ENCODE results near the gene JADE1.

Gene JADE1

DNA sequence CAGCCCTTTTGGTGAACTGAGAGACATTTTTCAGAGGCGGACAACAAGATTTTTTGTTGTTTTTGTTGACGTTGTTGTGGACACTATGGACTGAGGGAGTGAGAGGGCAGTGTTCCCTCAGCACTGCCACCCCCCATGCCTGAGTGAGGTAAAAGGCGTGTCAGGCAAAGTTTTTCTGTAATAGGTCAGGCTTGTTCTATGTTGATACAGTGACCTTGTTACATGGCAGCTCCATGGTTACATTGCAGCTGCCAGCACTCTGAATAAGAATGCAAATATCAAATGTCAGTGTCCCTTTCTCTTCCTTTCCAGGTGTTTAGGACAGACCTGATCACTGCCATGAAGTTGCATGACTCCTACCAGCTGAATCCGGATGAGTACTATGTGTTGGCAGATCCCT lies 36.6 kb downstream of the JADE1 start:
- no peak for DNase-seq (ENCODE audit: low spot score)

DNA sequence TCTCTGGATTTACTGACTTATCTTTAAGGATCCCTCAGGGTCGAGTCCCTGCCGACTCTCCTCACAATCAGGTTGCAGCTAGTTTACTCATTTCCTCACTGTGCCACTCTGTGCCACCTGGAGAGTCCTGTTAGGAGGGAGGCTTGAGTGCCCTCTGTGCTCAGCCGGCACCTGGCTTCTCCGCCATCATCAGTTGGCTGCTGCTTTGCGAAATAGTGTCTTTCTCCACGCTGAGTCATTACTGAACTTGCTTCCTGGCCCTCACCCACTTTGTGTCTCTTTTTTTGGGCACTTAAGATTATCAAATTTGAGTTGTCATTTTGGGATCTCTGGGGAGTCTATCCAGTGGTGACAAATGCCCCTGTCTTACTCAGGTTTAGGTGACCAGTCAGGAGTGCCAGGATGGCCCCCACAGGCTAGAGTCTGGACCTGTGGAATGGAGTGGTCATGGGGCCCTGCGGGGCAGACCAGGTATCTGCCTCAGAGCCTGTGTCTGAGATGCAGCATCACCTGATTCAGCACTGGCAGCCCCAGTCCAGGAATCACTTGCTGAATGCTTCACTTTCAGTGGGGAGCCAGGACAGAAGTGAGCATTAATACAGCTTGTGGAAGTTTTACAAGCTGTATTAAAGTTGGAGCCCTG lies 37.7 kb downstream of the JADE1 start:
- no peak for DNase-seq (ENCODE audit: low spot score)

DNA sequence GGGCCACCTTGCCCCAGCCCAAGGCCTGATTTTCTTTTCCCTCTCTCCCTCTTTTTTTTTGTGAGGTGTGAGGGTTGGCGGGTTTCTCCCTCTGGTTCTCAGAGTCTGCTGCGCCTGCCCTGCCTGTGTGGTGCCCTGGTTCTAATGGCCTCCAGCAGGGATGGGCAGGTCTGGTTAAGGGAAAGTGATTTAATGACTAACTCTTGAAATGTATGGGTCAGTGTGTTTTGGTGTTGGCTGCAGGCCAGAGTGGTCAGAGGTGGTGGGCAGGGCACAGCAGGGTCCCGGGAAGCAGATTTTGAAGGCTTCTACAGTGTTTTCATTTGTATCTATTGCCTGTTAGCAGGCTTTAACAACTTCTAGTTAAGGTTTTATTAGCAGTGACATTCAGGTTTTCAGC lies 39.0 kb downstream of the JADE1 start:
- no peak for DNase-seq (ENCODE audit: low spot score)

DNA sequence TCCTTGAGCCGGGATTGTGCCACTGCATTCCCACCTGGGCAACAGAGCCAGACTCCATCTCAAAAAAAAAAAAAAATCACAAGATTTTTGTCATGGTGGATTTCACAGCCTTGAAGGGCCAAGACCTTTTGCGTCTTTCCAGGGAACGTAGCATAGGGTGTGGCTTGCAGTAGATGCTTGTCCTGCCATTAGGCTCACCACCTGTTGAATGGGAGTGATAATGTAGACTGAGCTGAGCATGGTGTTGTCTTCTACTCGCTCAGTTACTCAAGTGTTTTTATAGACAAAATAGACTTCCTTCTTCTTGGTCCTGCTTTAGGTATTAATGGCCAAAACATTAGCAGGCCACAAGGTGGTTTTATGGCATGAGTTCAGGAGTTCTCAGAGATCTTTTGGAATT lies 40.8 kb downstream of the JADE1 start:
- DNase-seq (ENCODE audit: low spot score) = no peak

DNA sequence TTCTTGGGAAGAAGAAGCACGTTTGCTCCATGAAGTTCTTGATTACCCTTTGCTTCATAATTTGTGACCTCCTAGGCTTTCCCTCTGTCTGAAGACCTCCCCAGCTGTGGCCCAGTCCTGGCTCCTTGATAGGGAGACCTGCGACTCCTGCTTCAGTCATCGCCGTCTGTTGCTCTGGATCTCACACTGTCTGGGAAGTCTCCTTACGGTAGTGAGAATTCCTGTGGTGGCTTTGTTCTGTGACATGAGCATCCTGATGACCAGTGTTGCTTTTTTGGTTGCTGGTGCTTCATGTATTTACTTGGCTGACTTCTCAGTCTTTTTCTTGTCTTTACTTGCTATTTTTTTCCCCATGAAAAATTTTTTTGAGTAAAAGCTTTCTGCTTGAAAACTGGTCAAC lies 44.2 kb downstream of the JADE1 start:
- DNase-seq (ENCODE audit: low spot score) = no peak

DNA sequence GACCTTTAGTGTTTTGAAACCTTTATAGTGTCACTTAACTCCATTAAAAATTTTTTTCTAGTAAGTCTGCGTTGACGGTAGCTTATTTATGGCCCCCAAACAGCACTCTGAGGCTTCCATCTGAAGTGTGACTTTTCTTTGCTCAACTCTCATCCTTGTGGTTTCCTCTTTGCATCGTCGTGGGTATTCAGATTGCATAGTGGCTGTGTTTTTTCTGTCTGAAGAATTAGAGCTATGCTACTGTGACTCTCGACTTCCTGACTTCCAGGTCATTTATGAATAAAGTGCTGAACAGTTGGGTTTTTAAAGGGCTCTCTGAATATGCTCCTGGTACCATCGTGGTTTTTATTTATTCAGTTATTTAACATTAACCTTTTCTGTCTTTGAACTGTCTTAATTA lies 44.9 kb downstream of the JADE1 start:
- no peak for DNase-seq (ENCODE audit: low spot score)

DNA sequence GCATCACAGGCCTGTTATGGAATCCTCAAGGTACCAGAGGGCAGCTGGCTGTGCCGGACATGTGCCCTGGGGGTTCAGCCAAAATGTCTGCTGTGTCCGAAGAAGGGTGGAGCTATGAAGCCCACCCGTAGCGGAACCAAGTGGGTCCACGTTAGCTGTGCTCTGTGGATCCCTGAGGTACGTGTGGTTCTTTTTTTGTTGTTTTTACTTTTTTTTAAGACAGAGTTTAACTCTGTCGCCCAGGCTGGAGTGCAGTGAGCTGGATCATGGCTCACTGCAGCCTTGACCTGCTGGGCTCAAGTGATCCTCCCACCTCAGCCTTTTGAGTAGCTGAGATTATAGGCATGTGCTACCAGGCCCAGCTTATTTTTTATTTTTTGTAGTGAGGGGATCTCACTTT lies 46.1 kb downstream of the JADE1 start:
- DNase-seq (ENCODE audit: low spot score) = no peak

DNA sequence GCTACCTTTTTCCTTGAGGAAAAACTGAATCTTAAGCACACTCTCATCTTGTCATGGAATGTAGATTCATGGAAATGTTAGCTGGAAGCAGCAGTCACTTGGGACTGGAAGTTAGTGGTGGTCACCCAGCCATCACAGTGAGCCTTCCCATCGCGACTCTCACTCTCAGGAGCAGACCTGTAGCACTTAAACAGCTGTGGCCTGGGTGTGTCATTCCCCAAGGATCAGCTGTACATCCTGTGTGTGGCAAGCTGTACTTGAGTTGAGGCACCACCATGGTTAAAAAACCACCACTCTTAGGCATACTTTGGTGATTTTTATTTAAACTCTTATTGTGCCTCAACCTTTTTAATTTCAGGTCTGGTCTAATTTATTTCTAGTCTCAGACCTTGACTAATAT lies 46.7 kb downstream of the JADE1 start:
- DNase-seq (ENCODE audit: low spot score) = no peak

DNA sequence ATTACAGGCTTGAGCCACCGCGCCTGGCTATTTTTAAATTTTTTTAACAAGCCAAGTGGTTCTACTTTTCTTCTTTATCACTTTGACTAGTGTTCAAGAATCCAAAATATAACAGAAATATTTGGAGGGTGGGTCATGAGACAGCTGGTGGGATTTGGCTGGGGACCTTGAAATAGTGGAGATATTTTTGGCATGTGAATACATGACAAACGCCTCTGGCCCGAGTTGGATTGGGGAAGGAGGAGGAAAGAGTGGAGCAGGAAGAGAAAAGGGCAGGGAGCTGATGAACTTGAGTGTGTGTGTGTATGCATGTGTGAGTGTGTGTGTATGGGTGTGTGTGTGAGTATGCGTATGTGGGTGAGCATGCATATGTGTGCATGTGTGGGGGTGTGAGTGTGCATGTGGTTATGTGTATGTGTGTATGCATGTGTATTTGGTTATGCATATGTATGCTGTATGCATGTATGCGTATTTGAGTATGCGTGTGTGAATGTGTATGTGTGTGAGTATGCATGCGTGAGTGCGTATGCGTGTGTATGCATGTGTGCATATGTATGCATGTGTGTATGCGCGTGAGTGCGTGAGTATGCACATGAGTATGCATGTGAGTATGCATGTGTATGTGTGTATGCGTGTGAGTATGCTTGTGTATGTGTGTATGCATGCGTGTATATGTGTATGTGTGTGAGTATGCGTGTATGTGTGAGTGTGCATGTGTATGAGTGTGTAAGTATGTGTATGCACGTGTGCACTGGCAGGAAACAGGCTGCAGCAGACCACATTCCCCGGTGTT lies 49.6 kb downstream of the JADE1 start:
- no peak for DNase-seq (ENCODE audit: low spot score)

DNA sequence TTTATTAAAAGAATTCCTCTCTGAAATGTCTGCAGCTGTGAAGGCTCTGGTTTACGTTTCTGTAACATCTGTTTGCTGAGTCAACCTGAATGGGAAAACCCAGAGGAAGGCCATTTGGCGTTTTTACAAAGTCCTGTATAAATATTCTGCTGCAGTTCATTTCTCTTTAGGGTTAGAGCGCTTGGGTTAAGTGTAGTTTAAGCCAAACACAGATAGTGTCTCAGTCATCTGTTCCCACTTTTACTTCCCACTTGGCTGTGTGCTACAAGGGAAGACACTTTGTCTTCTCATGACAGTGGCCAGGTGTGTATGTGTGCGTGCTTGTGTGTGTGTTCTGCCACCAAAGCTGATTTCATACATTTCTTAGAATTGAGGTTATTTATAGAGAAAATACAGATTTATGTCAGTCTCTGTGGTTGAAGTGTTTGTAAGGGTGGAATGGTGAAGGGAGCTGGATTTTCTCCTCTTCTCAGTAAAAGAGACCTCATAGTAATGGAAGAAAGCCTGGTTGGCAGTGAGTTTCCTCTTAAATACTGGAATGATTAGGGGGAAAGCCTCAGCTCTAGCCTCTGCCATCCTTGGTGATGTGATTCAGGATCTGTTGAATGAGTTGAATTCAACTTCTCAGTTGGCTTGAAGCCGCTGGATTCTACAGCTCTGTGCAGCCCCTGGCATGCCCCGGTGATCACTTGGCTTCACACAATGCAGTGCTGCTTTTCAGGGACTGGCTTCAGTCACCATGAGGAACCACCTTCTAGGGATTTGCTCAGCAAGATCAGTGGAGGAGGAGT lies 50.6 kb downstream of the JADE1 start:
- DNase-seq (ENCODE audit: low spot score) = peak; percentile 7

DNA sequence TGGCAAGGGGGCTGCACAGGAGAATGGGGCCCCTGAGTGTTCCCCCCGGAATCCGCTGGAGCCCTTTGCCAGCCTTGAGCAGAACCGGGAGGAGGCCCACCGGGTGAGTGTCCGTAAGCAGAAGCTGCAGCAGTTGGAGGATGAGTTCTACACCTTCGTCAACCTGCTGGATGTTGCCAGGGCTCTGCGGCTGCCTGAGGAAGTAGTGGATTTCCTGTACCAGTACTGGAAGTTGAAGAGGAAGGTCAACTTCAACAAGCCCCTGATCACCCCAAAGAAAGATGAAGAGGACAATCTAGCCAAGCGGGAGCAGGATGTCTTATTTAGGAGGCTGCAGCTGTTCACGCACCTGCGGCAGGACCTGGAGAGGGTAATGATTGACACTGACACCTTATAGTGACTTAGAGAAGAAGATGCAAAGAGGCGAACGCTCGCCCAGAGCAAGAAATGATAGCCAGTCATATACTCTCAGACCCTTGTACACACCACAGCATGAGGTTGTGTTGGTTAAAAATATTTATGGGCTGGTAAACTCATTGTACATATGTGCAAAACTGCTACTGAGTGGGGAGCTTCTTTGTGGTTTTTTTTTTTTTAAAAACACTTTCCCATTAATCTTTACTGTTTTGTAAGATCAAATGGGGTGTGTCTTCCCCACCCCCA lies 52.5 kb downstream of the JADE1 start:
- DNase-seq (ENCODE audit: low spot score) = no peak

DNA sequence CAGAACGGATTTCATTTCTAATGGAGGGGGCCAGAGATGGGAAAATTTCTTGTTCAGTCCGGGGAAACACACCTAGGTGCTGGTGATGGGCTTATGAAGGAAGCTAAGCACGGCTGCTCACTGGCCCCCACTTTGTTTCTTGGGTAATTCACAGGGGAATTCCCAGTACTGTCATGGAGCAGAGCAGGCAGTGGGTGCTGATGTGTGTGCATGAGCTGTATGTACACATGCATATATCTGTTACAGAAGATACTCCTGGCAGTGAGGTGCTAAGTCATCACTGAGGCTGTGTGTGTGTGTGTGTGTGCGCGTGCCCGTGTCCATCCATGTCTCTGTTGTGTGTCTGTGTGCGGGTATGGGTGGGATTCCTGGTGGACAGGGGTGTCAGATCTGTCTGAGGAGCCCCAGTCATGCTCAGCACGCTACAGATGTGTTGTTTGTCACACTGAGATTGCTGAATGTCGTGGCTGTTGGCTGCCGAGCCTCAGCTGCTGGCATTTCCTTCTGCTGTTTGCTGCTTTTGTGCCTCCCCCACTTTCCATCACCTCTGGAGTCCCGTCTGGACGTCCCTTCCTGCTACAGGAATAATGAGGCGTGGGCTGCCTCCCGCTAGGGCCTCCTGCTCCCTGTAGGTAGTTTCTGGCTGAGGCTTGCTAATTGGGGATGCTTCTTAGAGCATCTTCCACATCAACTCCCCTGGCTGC lies 53.3 kb downstream of the JADE1 start:
- no peak for DNase-seq (ENCODE audit: low spot score)

DNA sequence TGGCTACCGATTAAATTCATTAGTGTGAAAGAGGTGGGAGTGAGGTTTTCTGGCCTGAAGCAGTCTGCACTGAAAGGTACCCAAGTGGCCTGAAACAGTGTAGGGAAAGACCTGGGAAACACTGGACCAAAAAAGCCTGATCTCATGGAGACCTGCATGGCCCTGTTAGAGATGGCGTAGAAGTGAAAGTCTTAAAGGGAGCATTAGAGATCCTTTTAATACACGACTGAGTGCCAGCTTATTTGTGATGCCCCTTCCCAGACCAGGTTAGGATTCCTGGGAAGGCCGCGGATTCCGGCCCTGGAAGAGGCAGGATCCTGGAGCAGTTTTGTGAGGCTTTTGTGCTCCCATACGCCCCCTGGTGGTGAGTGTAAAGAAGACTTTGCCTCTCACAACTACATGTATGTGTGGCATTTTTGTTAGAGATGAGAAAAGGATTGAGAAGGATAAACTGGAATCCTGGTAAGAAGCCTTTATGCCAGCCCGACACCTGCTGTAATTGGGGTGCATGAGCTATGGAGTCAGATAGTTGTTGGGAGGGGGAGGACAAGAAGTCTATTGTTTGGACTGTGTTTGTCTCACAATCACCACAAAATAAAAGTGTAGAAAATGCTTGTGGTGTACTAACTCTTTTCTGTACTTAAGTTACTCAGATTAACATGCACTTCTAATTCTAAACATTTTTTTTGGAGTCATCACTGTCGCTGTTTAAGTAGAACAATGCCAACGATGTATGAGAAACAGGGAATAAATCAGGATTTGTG lies 54.0 kb downstream of the JADE1 start:
- peak; percentile 75 for DNase-seq (ENCODE audit: low spot score)

DNA sequence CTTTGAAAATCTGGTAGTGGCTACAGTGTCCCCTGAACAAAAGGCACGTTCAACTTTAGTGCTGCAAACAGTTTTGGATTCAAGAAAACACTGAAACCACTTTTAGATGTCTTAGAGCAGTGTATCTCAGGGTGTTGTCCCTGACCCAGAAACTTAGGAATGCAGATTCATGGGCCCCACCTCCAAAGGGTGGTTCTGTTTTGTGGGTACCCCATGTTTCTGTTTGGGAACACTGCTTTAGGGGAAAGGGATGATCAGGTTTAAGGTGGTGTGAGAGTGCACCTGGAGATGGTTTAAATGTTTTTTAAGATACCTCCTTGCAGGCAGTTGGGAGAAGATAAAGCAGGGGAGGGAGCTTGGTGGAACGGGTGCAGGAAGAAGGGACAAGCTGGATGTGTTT lies 55.6 kb downstream of the JADE1 start:
- no peak for DNase-seq (ENCODE audit: low spot score)

DNA sequence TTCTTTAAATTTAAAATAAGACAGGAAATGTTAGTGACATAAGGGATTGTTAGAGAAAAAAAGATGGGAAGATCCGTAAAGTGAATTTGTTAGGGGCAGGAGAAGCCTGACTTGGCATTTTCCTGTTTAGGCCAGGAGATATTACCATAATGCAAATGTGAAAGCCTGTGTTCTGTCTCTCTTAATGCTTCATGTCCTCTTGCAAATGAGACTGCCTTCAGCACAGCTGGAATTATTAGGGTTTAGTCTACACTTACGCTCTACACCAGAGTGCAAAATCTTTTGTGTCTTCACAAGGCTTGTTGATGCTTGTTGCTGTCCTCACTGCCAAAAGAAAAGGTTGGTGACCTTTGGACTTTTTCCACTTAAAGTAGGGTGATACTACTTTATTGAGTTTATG lies 56.8 kb downstream of the JADE1 start:
- DNase-seq (ENCODE audit: low spot score) = no peak

DNA sequence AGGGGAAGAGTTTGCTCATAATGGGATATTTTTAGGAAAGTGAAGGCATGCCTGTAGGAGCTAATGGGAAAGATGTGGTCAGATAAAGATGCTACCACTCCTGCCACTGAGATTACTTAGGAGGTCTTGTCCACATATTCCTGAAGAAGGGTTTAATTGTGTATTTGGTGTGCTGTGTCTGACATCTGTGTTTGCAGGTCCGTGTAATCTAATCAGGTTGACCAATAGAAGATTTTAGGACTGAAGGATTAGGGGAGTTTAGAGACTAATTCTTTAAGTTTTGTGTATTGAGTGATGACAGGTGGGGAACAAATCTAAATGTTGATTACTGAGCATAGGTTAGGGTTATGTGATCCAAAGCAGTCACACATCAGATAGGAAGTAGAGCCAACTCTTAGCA lies 57.2 kb downstream of the JADE1 start:
- DNase-seq (ENCODE audit: low spot score) = no peak

DNA sequence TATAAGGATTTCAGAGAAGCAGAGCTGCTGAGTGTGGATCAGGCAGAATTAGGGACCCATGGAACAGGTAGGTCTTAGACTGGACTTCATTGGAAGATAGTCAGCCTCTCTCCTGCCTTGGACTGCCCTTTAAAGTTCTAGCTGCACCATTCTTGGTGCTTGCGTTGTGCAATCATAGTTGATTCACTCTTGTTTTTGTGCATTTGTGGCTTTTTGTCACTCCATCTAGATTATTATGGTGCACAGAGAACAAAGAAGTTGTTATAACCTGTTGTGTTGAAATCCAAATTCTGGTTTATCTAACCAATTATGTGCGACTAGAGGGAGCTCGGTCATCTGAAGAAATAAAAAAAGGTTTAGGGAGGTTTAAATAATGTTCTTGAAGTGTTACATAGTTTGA lies 59.3 kb downstream of the JADE1 start:
- DNase-seq (ENCODE audit: low spot score) = no peak

DNA sequence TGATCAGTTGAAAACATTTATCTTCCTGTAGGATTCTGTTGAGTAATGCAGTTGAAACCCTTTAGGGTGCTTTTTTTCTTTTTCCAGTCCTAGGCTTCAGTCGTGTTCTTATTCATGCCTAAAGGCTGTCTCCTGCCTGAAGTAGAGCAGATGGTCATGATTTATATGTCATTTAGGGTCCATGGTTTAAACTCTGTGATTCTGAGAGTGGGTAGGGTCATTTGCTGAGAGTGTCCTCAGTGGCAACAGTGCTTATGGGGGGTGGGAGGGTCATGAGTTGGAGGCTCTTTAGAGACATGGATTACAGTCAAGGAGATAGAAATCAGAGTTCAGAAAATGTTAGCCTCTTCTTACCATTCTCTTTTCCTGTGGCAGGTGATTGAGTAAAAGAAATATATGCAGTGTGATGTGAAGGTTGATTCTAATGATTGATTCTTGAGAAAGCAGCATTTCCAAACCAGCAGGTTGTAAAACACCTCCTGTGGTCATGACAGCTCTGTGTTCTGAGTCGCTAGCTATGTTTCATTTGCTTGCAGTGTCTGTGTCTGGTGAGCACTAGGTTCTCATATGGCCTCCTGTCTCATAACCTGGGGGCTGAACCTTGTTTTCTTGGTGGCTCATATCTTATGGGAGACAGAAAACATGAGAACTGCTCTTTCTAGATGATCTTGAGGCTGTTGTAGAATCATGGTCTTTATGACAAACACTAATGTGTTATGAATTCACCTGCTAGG lies 60.4 kb downstream of the JADE1 start:
- no peak for DNase-seq (ENCODE audit: low spot score)

DNA sequence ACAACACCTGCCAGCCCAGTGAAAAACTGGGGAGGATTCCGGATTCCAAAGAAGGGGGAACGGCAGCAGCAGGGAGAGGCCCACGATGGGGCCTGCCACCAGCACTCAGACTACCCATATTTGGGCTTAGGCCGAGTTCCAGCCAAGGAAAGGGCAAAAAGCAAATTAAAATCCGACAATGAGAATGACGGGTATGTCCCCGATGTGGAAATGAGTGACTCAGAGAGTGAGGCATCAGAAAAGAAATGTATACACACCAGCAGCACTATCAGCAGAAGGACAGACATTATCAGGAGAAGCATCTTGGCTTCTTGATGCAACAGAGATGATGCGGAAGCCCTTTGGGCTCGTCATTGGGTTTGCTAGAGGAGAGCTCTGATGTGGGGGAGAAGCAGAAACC lies 62.4 kb downstream of the JADE1 start:
- no peak for DNase-seq (ENCODE audit: low spot score)

DNA sequence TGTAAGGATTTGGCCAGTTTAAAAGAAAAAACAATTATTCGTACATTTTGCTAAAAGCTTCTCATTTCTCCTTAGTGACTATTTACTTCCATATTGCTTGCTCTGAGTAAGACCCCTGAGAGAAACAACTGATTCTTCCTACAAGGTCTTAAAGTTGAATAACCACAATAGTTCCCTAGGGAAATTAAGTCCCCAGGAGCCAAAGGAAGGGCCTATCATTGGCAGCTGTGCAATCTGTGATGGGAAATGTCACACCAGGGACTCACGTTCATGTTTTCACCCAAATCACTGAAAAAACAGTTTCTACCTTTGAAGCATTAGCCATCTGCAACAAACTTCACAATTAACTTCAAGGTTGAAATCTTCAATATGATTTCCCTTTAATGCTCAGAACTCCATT lies 66.7 kb downstream of the JADE1 start:
- DNase-seq (ENCODE audit: low spot score) = no peak

DNA sequence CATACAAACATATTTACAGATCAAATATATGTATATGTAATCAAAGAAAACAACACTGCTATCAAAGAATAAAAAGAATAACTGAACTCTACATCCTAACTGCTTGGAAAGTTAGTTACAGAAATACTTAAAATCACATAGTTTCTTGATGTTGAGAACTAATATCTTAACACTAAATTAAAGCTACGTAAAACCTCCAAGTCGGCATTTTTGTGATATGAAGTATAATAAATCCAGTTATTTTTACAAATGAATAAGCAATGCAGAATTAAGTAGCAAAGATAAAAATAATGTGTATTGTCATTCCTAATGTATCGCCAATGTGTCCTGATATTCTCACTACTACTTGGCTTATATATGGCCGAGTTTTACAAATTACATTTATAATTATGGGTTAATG lies 68.4 kb downstream of the JADE1 start:
- no peak for DNase-seq (ENCODE audit: low spot score)
